HL-60/S4 (cell line): ENCODE measurements around the gene CD300C.
"Not testable (repeated sequence)": the region's sequence is repeated elsewhere in the genome, so short reads cannot be mapped to it uniquely, and the experiment has no call there.

Source experiments
- in situ Hi-C: fragments of 300-500 bp; cut with MboI; formaldehyde crosslinking; loops from 2 replicates; pipeline ENCODE4 v1.14.3; 2022; ENCODE audit warnings: low sequenced_read_pairs

Gene CD300C

DNA sequence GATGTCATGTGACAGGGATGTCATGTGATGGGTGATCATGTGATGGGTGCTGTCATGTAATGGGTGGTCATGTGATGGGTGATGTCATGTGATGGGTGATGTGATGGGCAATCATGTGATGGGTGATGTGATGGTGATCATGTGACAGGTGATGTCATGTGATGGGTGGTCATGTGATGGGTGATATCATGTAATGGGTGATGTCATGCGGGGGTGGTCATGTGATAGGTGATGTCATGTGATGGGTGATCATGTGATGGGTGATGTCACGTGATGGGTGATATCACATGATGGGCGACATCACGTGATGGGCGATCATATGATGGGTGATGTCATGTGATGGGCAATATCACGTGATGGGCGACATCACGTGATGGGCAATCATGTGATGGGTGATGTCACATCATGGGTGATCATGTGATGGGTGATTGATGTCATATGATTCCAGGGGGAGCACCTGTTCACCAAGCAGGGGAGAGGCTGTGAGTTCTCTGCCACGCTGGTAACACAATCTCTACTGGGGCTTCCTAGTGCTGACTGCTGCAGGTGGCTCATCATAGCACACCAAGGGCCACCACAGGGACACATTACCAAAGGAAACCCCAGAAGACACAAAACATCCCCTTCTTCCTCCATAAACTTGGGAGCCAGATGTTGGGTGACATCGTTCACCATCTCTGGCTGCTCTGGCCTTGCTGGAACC lies 31.1 kb downstream of the CD300C start:
- in situ Hi-C loops, result no loop called here

DNA sequence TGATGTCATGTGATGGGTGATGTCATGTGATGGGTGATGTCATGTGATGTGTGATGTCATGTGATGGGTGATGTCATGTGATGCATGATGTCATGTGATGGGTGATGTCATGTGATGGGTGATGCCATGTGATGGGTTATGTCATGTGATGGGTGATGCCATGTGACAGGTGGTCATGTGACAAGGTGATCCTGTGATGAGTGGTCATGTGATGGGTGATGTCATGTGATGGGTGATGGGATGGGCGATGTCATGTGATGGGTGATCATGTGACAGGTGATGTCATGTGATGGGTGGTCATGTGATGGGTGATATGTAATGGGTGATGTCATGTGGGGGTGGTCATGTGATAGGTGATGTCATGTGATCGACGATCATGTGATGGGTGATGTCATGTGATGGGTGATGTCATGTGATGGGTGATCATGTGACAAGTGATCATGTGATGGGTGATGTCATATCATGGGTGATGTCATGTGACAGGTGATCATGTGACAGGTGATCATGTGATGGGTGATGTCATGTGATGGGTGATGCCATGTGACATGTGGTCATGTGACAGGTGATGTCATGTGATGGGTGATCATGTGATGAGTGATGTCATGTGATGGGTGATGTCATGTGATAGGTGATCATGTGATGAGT lies 31.8 kb downstream of the CD300C start:
- in situ Hi-C loops, result no loop called here

DNA sequence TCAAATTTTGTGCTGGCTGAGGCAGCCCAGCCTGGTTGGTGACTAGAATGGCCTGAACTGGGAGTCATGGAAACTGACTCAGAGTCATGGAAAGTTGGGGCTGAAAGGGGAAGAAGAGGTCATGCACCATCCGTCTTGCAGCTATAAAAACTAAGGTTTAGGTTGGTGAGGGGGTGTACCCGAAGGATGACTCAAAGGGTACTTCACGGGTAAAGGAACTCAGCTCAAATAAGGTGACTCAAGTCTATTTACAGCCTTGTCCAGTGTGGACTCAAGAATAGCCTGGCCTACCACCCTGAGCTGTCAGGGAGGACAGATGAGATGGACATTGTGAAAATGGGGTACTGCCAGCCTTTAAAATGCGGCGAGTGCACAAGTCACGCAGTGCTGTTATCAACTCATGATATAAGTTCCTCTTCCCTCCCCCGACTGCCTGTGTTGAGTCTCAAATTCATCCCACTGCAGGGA lies 33.3 kb downstream of the CD300C start:
- in situ Hi-C loops, result no loop called here

DNA sequence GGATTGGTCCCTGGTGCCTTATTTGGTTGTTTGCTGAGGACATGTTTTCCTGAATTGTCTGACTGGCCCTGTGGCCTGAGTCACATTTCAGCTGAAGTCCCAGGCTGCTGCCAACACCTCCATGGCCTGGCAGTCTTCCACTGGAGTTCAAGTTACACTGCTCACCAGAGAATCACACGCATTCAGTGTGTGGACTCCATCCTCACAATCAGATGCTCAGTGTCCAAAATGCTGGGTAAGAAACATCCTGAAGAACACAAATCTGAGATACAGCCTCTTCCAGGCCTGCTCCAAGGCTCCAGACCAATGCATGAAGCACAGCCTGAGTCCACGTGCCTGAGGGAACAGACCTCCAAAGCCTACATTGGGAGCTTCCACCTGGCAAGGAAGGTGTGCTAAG lies 33.9 kb downstream of the CD300C start:
- in situ Hi-C loops, result no loop called here

DNA sequence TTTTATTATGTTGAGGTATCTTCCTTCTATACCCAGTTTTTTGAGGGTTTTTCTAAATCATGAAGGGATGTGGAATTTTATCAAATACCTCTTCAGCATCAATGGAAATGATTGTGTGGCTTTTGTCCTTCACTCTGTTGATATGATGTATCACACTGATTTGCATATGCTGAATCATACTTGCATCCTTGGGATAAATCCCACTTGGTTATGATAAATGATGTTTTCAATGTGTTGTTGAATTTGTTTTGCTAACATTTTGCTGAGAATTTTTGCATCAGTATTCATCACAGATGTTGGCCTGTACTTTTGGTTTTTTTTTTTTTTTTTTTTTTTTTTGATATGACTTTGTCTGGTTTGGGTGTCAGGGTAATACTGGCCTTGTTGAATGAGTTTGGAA lies 37.8 kb downstream of the CD300C start:
- in situ Hi-C loops, result no loop called here

DNA sequence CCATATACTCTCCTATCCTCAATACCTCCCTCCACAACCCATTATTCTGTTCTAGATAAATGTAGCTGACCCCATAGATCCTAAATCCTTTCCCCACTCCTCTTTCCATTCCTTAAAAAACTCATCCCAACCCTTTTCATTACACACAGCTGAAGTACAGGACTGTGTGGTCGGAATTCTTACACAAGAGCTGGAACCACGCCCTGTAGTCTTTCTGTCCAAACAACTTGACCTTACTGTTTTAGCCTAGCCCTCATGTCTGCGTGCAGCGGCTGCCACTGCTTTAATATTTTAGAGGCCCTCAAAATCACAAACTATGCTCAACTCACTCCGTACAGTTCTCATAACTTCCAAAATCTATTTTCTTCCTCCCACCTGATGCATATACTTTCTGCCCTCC lies 42.0 kb downstream of the CD300C start:
- in situ Hi-C loops, result not testable (repeated sequence)

DNA sequence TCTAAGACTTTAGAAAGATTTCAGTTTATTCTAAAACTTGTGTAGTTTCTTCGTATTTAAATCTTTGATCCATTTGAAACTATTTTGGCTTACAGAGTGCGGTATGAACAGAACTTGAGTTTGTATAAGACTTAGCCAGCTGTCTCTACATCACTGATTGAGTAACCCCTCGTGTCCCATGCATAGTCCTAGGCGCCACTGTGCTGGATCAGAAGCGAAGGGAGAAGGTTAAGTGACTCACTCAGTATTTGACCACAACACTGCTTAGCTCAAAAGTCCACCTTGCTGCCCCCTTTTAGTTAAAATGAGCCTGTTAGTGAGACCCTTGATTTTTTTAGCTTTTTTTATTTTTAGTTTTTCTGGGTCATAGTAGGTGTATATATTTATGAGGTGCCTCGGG lies 43.1 kb downstream of the CD300C start:
- in situ Hi-C loops, result no loop called here

DNA sequence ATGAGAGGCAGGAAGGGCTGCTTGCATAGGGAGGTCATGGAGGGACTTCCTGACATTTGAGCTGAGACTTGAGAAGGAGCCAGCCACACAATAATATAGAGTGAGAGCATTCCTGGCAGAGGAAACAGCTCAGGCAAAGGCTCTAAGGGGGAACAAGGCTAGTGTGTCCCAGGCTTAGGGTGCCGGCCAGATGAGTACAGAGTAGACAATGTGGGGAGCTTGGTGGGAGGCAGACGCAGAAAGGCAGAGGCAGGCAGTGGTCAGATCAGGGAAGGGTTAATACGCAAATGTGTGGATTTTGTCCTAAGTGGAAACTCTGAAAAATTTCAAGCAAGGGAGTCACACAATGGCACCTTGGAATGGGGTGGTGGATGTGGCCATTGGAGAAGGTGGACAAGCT lies 45.9 kb downstream of the CD300C start:
- in situ Hi-C loops, result no loop called here

DNA sequence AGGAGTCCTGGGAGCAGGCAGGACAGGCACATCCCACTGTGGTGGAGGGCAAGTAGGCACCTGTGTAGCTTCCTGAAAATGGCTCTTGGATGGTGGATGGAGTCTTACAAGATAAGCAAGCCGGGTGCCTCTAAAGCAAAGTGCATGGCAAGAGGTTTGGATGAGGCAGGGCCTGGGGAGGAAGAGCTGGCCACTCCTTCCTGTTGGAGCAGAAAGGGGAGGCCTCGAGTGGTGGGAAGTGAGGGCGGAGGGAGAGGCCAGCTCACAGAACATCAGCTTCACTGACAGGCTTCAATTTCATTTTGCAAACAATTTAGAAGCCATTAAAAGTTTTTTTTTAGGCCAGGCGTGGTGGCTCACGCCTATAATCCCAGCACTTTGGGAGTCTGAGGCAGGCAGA lies 48.4 kb downstream of the CD300C start:
- in situ Hi-C loops, result no loop called here

DNA sequence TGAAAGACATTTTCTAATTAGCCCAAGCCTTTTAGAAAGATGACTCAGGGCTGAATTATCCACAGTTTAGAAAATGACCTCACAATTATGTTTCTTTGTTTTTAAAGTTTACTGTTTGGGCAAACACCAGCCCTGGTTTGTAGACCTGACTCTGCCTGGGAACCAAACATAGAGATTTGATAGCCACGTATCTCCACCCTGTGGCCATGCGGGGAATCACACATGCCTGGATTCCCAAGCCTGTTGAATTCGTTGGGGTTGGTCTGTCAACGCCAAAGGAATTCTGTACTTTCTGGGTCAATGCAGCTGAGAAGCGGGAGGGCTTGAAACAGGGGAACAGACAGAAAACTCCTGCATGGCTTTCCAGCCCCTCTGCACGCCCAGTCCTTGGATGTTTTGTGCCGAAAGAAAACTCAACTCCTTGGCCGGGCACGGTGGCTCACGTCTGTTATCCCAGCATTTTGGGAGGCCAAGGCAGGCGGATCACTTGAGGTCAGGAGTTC lies 52.5 kb downstream of the CD300C start:
- in situ Hi-C loops, result no loop called here

DNA sequence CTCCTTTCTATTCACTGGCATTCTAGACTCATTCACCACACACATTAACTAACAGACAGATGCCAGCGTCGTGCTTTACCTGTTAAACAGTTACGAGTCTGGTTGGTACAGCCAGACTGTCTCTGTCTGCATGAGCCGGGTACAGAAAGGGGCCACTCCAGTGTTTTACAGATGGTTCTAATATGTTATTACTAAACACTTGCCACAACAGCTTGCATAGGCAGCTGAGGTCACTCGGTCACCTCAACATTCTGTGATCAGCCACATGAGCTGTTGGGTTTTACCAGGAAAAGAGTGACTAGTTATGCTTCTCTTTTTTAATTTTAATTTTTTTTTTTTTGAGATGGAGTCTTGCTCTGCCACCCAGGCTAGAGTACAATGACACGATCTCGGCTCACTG lies 54.3 kb downstream of the CD300C start:
- in situ Hi-C loops, result no loop called here
